ENCODE data around the gene GAREM1.
"Not testable (repeated sequence)": the region's sequence is repeated elsewhere in the genome, so short reads cannot be mapped to it uniquely, and the experiment has no call there.

Gene GAREM1

DNA sequence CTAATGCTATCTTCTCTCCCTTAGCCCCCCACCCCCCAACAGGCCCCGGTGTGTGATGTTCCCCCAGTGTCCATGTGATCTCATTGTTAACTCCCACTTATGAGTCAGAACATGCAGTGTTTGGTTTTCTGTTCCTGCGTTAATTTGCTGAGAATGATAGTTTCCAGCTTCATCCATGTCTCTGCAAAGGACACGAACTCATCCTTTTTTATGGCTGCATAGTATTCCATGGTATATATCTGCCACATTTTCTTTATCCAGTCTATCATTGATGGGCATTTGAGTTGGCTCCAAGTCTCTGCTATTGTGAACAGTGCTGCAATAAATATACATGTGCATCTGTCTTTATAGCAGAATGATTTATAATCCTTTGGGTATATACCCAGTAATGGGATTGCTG lies 179.1 kb downstream of the GAREM1 start:
- not testable (repeated sequence) for DNase-seq (ENCODE audit: low read depth)

DNA sequence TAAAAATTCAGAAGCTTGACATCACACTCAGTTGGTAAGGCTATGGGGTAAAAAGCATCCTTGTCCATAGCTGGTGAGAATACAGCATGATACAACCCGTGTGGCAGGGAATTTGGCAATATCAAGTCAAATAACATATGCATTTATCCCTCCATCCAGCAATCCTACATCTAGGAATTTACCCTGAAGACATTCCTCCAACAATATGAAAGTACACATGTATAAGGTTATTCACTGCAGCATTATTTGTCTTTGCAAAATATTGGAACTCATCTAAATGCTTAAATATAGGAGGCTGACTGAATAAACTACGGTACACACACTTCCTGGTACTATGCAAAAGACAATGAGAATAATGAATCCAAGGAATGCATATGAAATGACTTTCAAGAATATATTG lies 179.9 kb downstream of the GAREM1 start:
- DNase-seq (ENCODE audit: low read depth) = no peak

DNA sequence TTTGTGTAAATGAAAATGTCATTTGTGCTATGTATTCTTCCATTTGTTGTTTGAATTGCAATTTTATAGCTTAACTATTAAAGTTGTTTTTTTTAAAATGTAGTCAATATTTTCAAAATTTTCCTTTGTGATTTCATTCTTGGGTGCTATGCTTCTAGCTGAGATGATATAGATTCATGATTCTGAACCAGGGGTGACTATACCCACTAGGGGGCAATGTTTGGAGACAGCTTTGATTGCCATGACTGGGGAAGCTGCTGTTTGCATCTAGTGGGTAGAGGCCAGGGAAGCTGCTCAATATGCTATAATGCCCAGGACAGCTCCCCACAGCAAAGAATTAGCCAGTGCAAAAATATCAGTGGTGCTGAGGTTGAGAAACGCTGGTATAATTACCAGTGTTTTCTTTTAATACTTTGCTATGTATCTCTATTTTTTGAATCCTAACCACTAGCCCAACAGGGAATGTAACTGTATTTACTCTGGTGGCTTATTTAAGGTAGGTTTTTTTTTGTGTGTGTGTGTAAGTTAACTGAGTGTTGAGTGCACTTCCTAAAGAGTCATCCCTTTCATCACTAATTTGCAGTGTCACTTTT lies 181.1 kb downstream of the GAREM1 start:
- peak; percentile 71 for DNase-seq (ENCODE audit: low read depth)

- DNase-seq (ENCODE audit: low read depth) = no peak
These were observed 182.8 kb downstream of the GAREM1 start for GRCh38 chr18:32287873-32288272.

- no peak for DNase-seq (ENCODE audit: low read depth)
These were observed 183.4 kb downstream of the GAREM1 start for GRCh38 chr18:32287249-32287648.

GRCh38 chr18:32286749-32287148 lies 183.9 kb downstream of the GAREM1 start:
- DNase-seq (ENCODE audit: low read depth) = no peak

- DNase-seq (ENCODE audit: low read depth) = no peak
These were observed 186.4 kb downstream of the GAREM1 start for GRCh38 chr18:32284284-32284683.

DNA sequence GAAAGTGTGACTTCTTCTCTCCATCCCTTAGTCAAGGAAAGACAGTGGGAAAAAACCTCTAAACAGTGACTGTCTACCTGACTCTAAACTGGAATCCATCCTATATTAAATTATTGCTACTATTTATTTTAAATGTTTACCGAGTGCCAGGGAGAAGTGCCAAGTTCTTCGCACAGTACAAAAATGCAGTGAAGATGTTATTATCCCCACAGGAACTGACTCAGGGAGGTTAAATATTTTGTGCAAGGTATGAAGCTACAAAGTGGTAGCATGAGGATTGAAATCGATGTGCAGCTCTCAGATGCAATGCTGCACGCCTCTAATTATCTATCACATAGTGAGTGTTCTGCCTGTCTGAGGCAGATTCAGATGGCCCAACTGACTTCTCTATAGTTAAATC lies 189.8 kb downstream of the GAREM1 start:
- no peak for DNase-seq (ENCODE audit: low read depth)

GRCh38 chr18:32280188-32280783 lies 190.4 kb downstream of the GAREM1 start:
- DNase-seq (ENCODE audit: low read depth) = no peak

DNA sequence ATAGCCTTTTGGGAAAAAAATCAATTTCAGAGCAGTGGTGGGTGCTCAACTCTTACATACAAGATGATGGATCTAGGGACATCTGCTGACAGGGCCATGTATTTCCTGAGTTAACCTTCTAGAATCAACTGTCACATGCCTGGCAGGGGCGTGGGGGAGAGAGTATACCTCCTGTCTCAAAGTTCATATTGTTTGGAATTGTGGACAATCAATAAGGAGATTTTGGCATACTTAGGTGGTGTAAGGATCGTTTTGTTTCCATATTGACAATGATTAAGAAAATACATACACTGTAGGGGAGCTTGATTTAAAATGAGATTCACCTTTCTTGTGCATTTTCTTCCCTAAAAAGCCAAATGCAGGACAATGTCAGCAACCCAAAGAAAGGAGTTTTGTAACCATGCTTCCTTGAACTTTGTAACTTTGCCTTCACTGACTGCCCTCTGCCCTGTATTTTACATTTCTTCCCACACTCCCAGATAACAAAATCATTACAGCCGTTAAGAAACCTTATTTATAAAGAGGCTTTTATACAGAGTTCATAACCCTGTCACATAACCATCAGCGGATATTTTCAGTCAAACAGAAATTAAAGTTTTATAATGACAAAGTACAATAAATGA lies 192.4 kb downstream of the GAREM1 start:
- DNase-seq (ENCODE audit: low read depth) = no peak

- no peak for DNase-seq (ENCODE audit: low read depth)
These were observed 193.1 kb downstream of the GAREM1 start for GRCh38 chr18:32277549-32277948.

GRCh38 chr18:32276906-32277305 lies 193.8 kb downstream of the GAREM1 start:
- DNase-seq (ENCODE audit: low read depth) = peak; percentile 46

- DNase-seq (ENCODE audit: low read depth) = peak; percentile 32
These were observed 194.4 kb downstream of the GAREM1 start for GRCh38 chr18:32276256-32276655.

GRCh38 chr18:32275221-32275620 lies 195.5 kb downstream of the GAREM1 start:
- DNase-seq (ENCODE audit: low read depth) = no peak

DNA sequence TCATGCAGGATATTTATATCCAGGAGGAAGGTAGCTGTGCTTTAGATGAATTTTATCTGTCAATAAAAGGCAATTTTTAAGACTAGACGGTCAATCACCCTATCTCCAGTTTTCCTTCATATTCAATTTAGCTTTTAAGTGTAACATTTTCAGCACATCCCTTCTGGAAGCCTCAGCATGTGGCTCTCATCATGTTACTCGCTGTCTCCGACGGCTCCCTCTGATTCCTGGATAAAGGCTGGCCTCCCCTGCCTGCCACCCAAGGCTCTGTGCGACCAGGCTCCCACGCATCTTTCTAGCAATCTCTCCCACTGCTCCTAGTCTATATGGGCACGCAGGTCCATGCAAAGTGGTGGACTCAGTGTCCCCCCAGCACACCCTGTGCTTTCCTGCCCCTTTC lies 196.4 kb downstream of the GAREM1 start:
- DNase-seq (ENCODE audit: low read depth) = no peak

GRCh38 chr18:32271672-32272208 lies 198.9 kb downstream of the GAREM1 start:
- peak; percentile 49 for DNase-seq (ENCODE audit: low read depth)

GRCh38 chr18:32270341-32270740 lies 200.3 kb downstream of the GAREM1 start:
- DNase-seq (ENCODE audit: low read depth) = no peak

DNA sequence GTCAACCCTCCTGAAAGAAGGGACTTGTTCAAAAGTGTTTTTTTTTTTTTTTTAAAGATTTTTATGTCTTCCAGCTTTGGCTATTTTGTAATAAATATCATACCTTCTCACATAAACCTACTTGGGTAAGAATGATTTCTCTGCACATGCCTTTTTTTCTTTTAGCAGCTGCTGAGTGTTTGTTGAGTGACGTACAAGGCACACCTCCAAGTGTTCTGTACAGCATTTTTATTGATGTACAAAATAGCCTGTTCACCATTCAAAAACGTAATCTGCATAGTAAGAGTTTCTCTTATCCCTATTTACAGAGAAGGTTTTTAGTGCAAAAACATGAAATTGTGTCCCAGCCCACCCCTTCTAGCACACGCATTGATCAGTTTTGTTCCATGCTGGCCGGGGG lies 203.2 kb downstream of the GAREM1 start:
- no peak for DNase-seq (ENCODE audit: low read depth)

- peak; percentile 8 for DNase-seq (ENCODE audit: low read depth)
These were observed 206.3 kb downstream of the GAREM1 start for GRCh38 chr18:32264401-32264800.

DNA sequence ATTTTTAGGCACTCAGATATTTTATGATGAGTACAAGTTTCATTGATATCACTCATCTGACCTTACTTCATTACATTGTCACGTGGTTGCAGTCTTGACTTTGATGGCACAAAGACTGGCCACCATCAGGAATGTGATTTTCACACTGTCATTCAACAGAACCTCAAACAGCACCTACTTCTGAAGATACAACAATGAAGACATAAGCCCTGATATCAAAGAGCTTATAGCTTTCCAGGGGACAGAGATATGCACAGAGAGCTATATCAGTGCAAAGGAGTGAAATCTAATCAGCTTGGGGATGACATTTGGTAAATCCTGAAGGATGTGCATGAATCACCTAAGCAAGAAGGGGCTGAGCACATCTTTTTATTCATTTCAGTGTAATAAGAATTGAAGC lies 208.6 kb downstream of the GAREM1 start:
- no peak for DNase-seq (ENCODE audit: low read depth)

- no peak for DNase-seq (ENCODE audit: low read depth)
These were observed 209.7 kb downstream of the GAREM1 start for GRCh38 chr18:32261003-32261402.

- DNase-seq (ENCODE audit: low read depth) = no peak
These were observed 211.1 kb downstream of the GAREM1 start for GRCh38 chr18:32259553-32259952.

DNA sequence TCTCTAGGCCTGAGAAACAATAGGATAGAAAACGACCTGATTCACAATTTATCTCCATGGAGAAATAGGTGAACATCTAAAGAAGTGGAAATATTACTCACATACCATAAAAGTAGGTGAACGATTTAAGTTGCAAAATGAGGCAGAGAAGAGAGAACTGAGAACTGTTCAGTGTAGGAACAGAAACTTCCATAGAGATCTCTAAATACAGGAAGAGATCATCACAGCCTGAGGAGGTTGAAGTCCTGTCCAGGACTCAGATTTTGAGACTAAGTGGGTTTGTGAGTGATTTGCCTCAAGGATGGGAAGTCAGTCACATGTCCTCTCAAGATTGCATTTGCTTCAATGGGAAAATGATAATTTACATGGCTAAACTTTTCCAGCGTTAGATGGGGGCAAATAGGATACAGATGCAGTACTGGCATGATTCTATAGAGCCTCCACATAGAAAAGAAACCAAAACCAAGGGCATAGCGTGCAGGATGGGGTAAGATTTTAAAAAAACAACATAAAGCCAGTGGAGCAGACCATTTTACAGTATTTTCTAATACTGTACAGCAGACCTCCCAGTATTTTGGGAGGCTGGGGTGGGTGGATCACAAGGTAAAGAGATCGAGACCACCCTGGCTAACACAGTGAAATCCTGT lies 212.0 kb downstream of the GAREM1 start:
- no peak for DNase-seq (ENCODE audit: low read depth)

Measured in amniotic epithelial cell (primary cell).